ENCODE data around the gene HSPA1L. TPM values are rescaled to one million over a fixed set of nuclear protein-coding genes. Genes with fewer than 3 reads are reported as not detected.
"Not testable (repeated sequence)": the region's sequence is repeated elsewhere in the genome, so short reads cannot be mapped to it uniquely, and the experiment has no call there.

HSPA1L gene
- total RNA-seq, 2 donors from 2014 or later, result 0.33 to 1.0 TPM

GRCh38 chr6:31811645-31812044, 3.4 kb downstream of the HSPA1L start:
- Histone ChIP-seq H3K9me3 (no peaks in the 10 kb centered on the region), H3K4me1 (peaks cover 21% of the 10 kb centered on the region), H3K4me3 (no peak overlapping the region), H3K27ac (no peak overlapping the region), H3K36me3 (replicated peaks in 1 of 2; ENCODE audit: insufficient read depth in 1 of 2, low read depth in 2 of 2) (no peaks in the 10 kb centered on the region), H3K27me3 (no peaks in the 10 kb centered on the region)
- DNase-seq, result no peak
- ATAC-seq, result no peak
- intact Hi-C loops (cut with DNase I), result no loop called here
- no peak for TF ChIP-seq POLR2A (IDR thresholded peaks at IDR 0.05)
- no peak for TF ChIP-seq CTCF (IDR thresholded peaks at IDR 0.05)
- 83 to 87% methylated on average over 12 of the region's 12 CpGs for WGBS, 2 donors

- H3K27ac ChIP-seq; H3K4me3 ChIP-seq; ATAC-seq; H3K36me3 ChIP-seq (replicated peaks in 1 of 2; ENCODE audit: insufficient read depth in 1 of 2, low read depth in 2 of 2); DNase-seq; H3K27me3 ChIP-seq; H3K9me3 ChIP-seq; intact Hi-C loops (cut with DNase I): not testable (repeated sequence)
- 87 to 89% methylated on average over 10 of the region's 10 CpGs for WGBS, 2 donors
- peaks cover 16% of the 10 kb centered on the region for H3K4me1 ChIP-seq
Measured at GRCh38 chr6:31808599-31808998, 6.5 kb downstream of the HSPA1L start.

GRCh38 chr6:31806470-31807272, 8.4 kb downstream of the HSPA1L start, which contains the start of gene LSM2:
Gene LSM2 (minus strand): TSS chr6:31806966. CDS start chr6:31806757, 209 bp downstream.
- Histone ChIP-seq H3K36me3 (replicated peaks in 1 of 2; ENCODE audit: insufficient read depth in 1 of 2, low read depth in 2 of 2) (no peaks in the 10 kb centered on the region), H3K27me3 (no peaks in the 10 kb centered on the region), H3K4me3 (peak within 1 kb of the TSS; percentile 21 to 51), H3K9me3 (no peaks in the 10 kb centered on the region), H3K27ac (peak within 1 kb of the TSS; percentile 70 to 96 (median 90)), H3K4me1 (peaks cover 14% of the 10 kb centered on the region)
- peak; percentile 99 for ATAC-seq
- WGBS, 2 donors, result 0 to 1% methylated on average over 37 to 50 of the region's 51 CpGs
- intact Hi-C loops (cut with DNase I), result no loop called here
- DNase-seq, result peak; percentile 98 to 99 (median 98)
- TF ChIP-seq CTCF (IDR thresholded peaks at IDR 0.05), result peak in 4 of 7 experiments; percentile 18 to 35 (median 28)
- TF ChIP-seq POLR2A (IDR thresholded peaks at IDR 0.05), result peak; percentile 72 to 87 (median 81)

GRCh38 chr6:31805939-31806469, 9.1 kb downstream of the HSPA1L start:
- TF ChIP-seq CTCF (IDR thresholded peaks at IDR 0.05), result no peak
- no peak for TF ChIP-seq POLR2A (IDR thresholded peaks at IDR 0.05)
- H3K4me3 ChIP-seq, result peak overlapping the region; percentile 21 to 51
- WGBS, 2 donors, result 10 to 16% methylated on average over 6 to 7 of the region's 7 CpGs
- peaks cover 14% of the 10 kb centered on the region for H3K4me1 ChIP-seq
- H3K27me3 ChIP-seq, result no peaks in the 10 kb centered on the region
- H3K36me3 ChIP-seq (replicated peaks in 1 of 2; ENCODE audit: insufficient read depth in 1 of 2, low read depth in 2 of 2), result no peaks in the 10 kb centered on the region
- intact Hi-C loops (cut with DNase I), result no loop called here
- ATAC-seq (no peak), DNase-seq (no peak)
- peak overlapping the region; percentile 70 to 96 (median 90) for H3K27ac ChIP-seq
- H3K9me3 ChIP-seq, result no peaks in the 10 kb centered on the region

GRCh38 chr6:31801031-31801927, 13.8 kb downstream of the HSPA1L start:
- ATAC-seq; H3K4me1 ChIP-seq; H3K9me3 ChIP-seq; H3K36me3 ChIP-seq (replicated peaks in 1 of 2; ENCODE audit: insufficient read depth in 1 of 2, low read depth in 2 of 2); H3K27me3 ChIP-seq; H3K27ac ChIP-seq; intact Hi-C loops (cut with DNase I); DNase-seq; H3K4me3 ChIP-seq: not testable (repeated sequence)
- 88 to 95% methylated on average over 8 of the region's 8 CpGs for WGBS, 2 donors

All from body of pancreas (tissue), 4 donors.